DMS 273 (cell line): ENCODE data around the gene IGSF21.
A peak's percentile ranks its signal among the peaks of the same experiment; 100 is the strongest.

Source experiments
- DNase-seq: peaks from one replicate; lab custom pipeline; 2025; ENCODE audit not compliant: unreplicated experiment; lab: John Stamatoyannopoulos, UW

Gene IGSF21

DNA sequence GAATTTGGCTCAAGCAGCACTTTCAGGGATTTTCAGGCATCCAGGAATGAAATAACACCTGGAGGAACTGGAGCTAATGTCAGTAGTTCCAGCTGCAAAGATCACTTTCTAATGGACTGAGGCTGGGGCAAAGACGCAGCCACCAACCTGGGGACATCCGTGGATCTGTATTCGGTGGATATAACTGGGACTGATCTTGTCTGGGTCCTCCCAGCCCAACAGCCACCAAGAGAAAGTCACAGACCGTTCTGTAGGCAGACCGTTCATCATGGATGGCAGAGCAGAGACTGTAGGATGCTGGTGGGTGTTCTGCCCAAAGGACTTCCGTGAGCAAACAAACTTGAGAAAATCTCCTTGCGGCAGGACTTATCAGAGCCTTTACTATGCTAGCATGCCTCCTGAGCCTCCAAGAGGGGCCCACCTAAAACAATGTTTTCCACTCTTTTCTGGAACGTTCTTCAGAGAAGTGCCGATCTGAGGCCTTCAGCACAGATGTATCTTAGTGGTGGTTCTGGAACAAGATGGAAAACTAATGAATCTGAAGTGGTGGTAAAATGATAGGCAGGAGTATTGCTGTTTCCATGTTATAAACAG, 287.1 kb downstream of the IGSF21 start:
- no peak for DNase-seq

DNA sequence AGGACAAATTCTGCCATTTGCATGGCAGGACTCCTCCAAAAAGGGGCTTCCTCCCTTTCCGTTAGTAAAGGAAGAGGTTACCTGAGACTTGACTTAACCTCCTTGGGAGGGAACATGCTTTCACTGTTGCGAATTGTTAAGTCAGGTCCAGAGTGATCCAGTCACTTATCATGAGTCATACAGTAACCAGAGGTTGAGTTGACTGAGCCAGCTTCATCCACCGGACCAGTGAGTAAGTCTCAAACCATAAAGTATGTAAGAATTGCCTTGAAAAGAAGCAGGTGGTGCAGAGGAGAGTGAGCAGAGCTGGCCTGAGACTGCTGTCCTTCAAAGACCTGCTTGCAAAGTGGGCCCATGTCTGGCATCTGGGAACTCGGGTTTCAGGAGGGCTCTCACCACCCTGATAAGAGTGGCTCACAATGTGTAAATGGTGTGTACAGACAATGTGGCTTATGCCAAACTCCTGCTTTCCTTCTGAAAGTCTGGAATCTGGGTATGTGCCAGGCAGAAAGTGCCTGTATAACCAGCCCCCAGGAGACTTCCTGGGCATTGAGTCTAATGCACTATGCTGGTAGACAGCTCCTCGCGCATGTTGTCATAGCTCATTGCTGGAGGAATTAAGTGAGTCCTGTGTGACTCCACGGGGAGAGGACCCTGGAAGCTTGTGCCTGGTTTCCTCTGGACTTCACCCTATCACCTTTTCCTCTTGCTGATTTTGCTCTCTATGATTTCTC, 288.8 kb downstream of the IGSF21 start:
- DNase-seq: peak; percentile 20

DNA sequence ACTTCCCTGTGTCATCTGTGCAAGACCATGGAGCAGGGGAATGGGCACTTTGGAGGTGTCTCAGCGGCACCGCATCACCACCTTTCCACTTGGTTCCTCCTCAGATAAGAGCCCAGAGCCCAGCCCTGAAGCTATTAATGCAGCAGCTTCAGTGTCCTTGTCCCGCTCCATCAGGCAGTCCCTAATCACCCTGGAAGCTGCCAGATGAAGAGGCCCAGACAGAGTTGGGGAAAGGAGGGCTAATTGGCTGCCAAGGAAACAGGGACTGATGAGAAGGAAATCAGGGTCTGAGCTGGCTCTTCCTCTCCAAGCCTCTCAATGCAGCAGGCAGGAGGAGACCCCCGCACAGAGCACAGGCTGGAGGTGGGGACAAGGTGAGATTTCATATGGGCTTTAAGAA, 290.0 kb downstream of the IGSF21 start:
- DNase-seq: no peak

DNA sequence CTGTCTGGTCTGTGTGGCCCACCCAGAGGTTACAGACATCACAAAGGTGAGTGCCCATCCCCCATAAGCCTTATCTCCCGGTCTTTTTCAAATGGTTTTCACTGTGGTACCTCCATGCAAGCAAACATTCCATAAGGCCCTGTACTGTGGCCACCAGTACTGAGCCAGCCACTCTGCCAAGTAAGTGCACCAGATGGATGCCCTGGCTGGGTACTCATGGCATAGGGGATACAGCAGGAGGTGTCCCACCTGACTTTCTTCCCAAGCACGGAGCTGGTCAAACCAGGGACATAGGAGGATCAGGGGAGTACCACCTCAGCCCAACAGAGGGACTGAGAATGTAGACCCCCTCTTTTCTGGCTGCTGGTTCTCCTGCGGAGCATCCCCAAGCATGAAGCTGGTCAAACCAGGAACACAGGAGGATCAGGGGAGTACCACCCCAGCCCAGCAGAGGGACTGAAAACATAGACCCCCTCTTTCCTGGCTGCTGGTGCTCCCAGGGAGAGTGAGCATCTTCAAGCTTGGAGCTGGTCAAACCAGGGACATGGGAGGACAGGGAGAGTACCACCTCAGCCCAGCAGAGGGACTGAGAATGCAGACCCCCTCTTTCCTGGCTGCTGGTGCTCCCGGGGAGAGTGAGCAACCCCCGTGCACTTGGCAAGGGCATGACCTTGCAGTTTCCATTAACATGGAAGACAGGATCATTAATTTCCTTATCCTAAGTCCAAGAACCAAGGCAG, 291.4 kb downstream of the IGSF21 start:
- no peak for DNase-seq

DNA sequence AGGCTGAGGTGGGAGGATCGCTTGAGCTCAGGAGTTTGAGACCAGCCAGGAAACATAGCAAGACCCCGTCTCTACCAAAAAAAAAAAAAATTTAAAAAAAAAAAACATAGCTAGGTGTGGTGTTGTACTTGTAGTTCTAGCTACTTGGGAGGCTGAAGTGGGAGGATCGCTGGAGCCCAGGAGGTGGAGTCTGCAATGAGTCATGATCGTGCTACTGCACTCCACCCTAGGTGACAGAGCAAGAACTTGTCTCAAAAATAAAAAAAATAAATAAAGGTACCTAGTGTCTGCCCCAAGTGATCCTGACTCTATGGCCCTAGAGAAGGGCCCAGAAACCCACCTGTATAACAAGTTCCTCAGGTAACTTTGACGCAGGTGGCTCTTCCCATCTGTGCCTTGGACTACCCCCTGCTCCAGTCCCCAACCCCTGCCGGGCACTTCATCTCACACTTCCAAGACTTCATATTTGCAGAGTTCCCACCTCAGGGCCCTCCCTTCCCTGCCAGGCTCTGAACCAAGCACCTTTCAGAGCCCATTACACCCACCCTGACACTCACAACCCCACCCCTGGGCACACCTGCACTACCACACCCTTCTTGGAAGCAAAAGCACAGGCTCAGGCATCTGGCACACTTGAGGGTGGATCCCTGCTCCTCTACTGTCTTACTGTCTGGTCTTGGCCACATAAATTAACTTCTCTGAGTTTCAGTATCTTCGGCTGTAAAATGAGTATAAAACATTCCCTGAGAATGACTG, 292.9 kb downstream of the IGSF21 start:
- no peak for DNase-seq

DNA sequence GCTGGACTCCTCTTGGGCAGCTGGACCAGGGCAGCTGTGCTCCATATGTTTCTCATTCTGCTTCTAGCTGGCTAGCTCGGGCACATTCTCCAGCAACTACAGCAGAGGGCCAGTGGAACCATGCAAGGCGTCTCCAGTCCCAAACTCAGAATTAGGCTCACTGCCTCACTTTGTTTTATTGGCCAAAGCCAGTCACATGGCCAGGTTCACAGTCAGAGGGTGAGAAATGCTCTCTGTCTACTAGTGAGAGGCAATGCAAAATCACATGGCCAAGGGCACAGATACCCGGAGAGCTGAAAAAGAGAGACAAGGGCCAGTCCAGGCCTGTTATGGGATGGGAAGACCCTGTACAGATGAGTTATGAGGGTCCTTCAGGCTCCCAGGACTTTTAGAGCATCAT, 294.3 kb downstream of the IGSF21 start:
- DNase-seq: no peak

DNA sequence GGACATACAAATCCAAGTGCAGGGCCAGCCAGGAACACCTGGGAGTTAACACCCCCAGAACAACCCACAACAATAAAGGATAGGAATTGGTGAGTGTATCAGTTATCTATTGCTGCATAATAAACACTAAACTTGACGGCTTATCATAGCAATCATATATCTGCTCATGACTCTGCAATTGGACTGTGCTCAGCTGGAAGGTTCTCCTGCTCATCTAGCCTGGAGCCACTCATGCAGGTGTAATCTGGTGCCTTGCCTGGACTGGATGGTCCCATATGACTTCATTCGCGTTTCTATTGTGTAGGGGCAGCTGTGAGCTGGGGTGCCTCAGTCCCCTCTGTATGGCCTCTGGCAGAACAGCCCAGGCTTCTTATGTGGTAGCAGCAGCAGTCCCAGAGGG, 296.9 kb downstream of the IGSF21 start:
- no peak for DNase-seq

DNA sequence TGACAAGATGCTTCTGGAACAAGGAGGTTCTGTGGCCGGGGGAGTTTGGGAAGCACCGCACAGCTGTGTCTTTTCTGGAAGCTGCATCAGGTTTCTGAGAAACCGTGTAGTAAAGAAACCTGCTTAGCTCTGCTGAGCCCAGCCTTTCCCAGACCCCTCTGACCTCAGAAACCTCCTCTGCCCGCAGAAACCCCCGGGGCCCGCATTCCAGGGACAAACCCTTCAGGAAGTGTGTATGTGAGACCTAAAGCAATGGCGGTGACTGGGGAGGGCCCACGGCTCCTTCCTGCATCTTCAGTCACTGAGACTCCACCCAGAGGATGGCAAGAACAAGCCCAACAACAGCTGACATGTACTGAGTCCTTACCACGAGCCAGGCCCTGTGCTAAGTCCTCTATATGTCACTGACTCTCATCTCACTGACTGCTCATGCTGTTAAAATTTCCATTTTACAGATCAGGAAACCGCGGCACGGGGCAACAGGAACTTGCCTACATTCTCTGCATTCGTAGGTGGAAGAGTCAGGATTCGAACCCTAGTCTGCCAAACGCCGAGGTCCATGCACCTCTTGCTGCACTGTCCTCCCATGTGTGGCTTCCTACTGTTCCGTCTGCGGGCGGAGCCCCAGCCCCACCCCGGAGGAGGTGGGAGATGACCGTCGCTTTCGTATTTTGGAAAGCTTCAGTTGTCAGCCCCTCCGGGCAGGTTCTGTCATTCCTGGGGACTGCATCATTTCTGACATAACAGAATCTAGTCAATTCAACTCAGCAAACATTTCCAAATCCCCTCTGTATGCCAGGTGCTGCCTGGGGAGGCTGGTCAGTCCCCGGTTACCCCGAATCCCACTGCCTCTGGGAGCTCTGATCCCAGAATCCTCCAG, 299.8 kb downstream of the IGSF21 start:
- no peak for DNase-seq

DNA sequence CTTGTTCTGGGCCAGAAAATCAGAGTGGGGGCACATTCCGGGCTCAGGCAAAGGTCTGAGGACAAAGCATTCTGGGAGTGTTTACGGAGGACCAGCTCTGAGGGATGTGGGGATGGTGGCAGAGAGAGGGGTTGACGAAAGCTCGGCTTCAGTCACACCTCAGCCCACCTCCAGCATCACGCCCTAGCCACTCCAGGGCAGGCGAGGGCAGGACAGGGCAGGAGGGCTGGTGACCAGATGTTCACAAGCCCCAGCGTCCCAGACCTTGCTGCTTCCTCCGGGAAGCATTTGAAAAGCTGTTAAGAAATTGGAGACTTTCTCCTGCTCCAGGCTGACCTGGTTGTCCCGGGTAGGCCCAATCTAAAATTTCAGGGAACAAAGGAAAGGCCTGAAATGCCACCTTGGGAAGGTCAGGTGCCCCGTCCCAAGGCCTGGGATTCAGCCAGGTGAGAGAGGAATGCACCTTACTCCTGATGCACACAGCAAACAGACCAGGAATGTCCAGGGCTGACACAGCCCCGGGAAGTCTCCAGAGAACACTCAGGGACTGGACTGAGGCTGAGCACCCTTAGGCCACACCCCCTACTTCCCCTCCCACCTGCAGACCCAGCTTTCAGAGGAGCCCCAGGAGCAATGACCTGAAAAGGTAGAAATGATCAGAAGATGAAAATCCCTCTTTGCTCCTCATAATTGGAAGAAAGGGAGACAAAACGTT, 301.2 kb downstream of the IGSF21 start:
- no peak for DNase-seq

DNA sequence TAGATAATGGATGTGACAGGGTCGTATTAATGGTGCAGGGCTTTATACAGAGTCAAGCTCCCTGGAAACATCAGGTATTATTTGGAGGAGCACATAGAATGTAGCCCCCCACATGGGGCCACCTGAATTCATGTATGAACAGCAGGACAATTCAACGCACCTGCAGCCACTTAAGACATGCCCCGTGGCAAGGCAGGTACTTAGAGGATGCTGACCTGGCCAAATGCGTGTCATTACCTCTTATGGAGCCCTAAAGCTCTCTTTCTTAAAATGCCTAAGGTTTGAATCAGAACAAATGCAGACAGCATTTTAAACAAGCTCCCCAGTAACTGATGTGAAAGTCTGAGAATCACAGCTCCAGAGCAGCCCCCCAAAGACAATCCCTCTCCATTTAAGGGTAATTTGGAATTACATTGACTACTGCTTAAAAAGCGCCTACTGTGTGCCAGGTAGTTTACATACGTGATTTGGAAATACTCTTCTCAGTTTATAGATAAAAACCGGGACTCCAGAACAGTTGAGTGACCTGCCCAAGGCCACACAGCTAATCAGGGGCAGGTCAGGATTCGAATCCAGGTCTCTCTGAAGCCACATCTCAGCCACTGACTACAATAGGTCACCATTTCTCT, 302.1 kb downstream of the IGSF21 start:
- DNase-seq: no peak

DNA sequence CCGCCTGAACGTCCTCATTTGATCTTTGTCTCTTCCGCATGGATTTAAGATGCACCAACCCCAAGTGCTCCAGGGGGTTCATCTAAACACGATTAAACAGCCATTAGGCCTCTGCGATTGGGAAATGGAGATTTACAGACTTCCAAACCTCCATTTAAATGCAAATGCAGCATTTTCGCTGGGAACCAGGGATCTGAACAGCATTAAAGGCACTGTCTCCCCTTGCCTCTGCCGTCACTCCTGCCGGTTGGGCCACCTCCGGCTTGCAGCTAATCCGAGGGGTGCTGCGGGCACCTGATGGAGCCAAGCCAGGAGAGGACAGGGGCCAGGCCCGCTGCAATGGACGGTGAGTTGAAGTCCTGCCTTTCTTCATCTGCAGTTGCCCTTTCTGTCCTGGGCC, 302.8 kb downstream of the IGSF21 start:
- no peak for DNase-seq

DNA sequence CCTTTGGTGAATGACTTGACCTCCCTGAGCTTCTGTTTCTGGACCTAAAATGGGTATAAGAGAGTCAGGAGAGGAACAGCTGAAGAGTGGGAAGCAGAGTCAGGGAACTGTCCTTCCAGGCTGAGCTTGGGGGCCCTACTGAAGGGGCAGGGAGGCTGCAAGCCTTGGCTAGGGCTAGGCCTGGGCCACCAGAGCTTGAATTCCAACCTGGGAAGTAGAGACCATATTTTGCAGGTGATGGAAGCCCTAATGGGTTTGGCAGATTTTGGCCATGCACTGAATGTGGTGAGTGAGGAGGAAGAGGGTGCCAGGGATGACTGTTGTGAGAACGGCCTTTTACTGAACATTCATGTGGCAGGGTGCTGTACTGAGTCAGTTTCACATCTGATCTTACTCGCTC, 303.7 kb downstream of the IGSF21 start:
- DNase-seq: no peak

DNA sequence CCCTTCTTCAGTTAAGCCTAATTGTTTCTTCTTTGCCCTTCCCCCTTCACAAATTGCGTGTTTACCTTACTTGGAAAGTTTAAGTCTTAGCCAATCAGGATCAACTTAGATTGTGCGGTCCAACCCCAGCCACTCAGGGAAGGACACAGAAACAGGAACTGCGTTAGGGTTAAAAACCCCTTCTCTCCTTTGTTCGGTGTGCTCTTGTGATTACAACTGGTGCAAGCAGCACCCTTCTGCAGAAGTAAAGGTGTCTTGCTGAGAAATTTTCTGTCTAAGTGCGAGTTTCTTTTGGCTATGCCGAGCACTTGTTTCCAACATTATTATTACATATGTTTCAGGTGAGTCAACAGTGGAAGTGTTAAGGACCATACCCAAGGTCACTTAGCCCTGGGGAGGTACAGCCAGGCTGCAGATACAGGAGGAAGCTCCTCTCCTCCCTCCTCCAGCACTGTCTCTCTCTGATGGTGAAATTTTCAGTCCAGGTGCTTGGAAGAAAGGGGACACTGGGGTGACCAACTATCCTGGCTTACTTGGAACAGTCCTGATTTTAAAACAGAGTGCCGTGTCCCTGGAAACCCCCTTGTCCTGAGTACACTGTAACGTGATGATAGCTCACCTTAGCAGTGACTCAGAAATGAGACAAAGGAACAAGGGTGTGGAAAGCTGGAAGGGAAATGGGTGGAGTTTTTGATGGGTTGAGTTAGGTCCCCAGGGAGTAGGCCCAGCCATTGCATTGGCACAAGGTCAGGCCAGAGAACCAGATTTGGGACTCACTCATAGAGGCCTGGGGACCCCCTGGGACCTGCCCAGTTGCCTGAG, 304.4 kb downstream of the IGSF21 start:
- no peak for DNase-seq

DNA sequence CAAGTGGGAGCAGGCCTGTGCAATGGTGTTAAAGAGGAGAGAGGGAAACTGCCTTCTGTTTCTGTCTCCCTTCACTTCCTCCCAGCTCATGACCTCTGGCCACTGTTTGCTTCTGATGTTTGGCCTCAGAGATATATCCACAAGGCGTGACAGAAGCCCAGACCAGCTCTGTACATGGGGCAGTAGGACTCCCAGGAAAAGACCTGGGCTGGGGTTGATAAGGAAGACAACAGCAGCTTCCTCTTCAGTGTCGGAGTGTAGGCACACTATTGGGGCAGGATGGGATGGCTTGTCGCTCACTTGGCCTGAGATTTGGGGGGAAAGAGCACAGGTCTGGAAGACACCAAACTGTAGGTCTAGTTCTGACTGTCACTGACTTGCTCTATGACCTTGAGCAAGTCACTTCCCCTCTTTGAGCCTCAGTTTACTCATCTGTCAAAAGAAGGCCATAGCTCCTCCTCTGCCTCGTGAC, 305.3 kb downstream of the IGSF21 start:
- no peak for DNase-seq

DNA sequence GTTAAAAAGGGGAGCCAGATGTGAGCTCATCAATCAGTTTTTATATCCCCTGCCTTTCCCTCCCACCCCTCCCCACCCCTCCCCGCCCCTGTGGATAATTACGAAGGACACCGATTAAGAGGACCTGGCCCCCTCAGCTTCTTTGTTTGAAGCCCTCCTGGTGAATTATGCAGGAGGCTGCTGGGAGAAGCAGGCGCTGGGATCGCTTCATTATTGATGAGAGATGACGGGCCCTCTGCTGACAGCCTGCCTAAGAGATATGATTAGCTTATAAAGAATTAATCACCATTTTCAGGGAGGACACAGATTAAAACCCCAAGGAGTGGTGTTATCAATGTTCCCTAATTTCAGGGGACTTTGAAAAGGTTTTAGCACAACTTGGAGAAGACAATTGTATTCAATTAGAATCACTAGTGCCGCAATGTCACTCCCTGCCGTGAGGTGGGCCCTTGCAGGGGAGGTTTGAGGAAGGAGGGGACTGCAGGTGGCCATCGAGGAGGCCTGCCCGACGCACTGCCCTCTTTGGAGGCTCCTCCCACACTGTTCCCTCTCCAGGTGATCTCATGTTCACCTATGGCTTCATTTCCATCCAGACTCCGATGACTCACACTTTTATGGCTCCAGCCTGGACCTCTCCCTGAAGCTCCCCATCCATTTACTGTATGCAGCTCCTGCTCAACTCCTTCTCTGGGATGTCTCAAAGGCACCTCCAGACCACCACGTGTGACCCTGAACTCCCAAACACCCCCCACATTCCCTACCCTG, 306.1 kb downstream of the IGSF21 start:
- no peak for DNase-seq

DNA sequence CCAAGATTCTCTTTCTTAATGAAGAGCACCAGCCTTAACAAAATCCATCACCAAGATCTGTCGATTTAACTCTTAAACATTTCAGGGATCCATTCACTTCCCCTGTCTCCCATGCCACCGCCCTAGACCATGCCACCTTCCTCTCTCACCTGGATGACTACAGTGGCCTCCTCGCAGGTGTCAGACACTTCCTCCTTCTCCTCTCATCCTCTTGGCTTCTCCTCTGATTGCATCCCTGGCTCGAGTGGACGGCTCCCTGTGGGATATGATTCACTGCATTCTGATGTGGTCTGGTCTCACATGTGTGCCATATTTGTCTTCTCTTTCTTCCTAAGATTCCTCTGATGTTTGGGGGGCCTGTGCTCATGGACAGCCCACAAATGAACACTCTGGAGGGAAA, 306.7 kb downstream of the IGSF21 start:
- no peak for DNase-seq

DNA sequence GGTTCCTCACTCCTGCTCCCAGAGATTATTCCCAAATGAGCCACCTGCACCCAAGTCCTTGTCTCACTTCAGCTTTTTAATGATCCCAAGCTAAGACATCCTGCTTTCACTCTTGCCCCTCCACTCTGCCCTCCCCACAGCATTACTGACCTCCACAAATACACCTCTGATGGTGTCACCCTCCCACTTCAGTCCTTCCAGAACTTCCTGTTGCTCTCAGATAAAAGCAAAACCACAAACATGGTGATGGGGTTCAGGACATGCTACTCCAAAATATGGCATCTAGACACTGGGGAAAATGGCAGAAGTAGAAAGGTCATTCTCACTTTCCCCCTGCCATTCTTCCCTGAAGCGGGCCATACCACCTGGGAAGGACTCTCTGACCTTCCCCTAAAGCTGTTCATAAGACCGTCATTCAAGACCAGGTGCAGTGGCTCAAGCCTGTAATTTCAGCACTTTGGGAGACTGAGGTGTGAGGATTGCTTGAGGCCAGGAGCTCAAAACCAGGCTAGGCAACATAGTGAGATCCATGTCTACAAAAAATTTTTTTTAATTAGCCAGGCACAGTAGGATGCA, 307.4 kb downstream of the IGSF21 start:
- DNase-seq: no peak
